Activated CD4-positive, alpha-beta T cell treated with anti-CD3 and anti-CD28 coated beads, Interleukin-2, amount 50 U/mL, for 1 hour (primary cell): ENCODE measurements around the gene LLGL1.

Source experiments
- DNase-seq: peaks from one replicate; pipeline ENCODE4 v3.0.0-alpha.2; 2020

The LLGL1 gene

DNA sequence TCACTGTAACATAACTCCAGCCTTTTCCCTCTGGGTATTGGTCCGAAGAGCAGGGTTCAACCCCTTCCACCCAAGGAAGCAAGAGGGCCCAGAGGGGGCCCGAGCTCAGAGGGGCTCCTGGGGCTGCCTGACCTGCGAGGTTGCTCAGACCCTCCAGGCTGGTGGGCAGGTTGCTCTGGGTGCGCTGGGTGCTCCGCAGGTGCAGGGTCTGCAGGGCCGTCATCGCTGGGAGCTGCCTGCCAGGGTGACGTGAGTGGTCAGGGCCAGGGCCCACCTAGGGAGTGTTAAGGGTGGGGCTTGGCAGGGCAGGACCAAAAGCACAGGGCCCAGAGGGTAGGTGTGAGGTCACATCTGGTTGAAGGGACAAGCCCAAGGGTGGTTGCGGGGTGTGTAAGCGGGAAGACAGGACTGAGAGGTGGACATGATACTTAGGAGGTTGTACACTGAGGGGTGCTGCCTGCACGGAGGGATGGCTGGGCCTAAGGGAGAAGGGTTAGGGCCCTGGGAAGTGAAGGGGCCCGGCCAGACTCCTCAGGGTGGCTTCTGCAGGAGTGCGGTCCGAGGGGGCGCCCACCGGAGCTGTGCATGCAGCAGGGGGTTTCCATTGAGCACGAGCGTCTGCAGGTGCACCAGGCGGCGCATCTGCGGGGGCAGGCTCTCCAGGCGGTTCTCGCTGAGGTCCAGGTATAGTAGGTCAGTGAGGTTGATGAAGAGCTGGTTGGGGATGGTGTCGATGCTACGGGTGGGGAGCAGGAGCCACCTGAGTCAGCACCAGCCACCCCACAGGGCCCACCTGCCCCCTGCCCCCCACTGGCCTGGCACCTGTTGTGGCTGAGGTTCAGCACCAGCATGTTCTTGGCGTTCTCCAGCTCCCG lies 28.7 kb downstream of the LLGL1 start:
- DNase-seq: no peak

DNA sequence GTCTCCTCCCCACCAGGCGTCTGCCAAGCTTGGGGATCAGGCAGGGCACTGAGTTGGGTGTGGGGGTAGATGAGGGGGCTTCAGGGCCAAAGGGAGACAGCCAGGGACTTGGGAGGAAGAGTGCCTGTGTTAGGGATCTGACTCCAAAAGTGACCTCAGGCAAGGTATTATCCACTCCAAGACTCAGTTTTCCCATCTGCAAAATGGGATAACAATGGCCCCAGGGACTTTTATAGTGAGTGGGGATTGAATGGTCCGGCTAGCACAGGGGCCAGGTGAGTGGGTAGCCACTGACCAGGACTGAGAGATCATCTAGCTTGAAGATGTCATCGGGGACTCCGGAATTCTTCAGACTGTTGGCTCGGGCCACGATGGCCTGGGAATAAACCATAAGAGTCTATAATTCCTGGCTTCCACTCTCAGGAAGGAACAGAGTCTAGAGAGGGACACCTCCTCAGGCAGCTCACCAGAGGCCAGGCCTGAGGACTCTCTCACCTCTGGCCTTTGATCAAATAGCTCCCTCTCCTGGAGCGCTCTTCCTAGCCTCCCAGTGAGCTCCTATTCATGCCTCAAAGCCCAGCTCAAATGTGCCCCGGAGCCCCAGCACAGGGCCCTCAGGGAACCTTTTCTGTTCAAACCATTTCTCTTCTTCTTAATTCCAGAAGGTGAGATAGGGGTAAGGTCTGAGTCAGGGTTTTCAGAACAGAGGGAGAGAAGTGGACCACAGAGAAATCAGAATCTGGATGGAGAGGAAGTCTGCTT lies 29.6 kb downstream of the LLGL1 start:
- DNase-seq: no peak

DNA sequence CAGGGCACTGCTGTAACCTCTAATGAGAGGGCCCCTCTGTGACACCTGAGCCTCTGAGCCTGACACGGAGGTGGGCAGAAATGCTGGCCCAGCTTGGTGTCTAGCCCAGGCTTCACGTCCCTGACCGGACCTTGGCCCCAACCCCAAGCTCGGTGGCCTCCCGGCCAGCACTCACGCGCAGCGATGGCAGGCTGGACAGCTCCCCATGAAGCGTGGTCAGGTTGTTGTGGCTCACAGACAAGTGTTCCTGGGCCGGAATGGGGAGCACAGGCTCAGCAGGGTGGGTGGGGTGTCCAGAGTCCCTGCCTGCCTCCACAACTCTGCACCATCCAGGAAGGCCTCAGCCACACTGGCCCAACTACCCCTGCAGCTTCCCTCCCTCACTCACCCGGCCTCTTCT lies 30.9 kb downstream of the LLGL1 start:
- DNase-seq: no peak

DNA sequence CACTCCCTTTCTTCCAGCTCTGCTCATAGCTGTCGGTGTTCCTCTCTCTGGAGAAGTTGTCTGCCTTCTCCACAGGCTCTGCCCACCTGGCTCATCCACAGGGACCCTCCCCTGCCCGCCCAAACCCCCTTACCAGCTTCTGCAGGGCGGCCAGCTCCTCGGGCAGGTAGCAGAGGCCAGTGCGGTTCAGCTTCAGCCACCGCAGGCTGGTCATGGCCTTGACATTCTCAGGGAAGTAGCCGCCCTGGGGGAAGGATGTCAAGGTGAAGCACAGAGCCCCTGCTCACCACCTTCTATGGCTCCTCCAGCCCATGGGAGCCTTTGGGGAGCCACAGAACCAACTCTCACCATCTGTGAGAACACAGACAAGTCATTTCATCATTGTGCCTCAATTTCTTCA lies 31.3 kb downstream of the LLGL1 start:
- DNase-seq: no peak

DNA sequence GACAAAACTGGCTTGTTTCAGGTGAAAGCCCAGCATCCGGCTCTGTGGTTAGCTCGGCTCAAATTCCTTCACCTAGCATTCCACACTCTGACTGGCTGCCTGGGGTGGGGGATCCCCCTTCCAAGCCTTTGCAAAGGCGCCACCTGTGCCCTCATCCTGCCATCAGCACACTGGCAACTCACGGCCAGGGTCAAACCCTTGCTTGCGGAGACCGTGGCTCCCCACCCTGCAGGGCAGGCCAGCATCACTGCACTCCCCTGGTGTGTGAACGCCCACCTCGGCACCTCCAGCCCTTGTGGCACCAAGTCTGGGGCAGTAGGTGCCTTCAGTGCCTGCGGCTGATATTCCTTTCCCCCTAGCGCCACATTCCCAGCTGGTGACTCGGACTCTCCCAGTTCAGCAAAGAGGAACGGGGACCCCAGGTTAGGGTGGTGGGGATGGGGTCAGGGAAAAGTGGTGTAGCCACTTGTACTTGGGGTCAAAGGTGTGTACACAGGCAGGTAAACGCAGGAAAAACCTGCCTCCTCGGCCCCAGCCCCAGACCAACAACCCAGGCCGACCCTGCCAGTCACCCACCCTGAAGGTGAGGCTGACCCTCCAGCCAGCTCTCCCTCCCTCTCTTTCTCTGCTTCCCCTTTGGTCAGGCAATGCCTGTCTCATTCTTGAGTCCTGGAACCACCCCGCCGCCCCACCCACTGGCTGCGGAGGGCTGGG lies 32.0 kb downstream of the LLGL1 start:
- DNase-seq: no peak

DNA sequence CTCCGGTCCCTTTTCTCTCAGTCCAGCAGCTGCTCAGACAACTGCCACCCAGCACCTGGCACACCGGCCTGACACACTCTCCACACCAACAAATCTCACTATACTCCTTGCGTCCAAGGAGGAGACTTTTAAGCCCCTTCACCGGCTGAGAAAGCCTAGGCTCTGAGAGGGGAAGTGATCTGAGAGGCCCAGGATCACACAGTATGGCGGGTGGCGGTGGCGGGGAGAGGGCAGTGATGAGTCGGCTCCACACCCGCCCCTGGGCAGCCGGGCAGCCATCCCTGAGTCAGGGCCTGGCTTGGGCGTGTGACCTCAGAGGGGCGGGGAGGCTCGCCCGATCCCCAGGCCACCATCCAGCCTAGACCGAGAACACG lies 32.5 kb downstream of the LLGL1 start:
- DNase-seq: peak; percentile 33

DNA sequence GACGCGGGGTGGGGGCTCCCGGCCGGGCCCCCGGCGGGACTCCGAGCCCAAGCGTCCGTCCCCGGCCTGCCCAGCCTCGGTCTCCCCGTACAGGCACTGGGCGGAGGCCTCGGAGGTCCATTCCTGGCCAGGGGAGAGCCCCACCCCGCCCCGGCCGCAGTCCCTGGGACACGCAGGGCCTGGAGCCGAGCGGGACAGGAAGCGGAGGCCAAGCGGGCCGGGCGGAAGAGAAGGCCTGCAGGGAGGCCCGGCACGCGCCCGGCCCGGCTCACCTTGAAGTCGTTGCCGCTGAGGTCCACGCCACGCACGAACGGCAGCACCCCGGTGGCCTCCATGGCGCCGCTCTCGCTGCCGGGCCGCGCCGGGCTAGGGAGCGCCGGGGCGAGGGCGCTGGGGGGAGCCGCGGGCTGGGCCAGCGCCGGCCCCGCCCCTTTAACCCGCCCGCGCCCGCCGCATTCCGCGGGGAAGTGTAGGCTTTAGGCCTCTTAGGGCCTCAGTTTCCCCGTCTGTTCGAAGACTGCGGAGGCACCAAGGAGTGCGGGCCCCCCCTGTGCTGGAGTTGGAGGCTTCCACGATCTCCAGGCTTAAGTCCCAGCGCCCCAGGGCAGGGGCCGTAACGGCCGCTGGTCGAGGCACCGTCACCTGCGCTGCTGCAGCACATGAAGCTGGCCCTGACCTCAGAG lies 33.1 kb downstream of the LLGL1 start, which contains the start of gene FLII:
FLII (minus strand) TSS at position 383 of the 683 bp plus-strand sequence; CDS start at position 335, 48 bp downstream.
- peak; percentile 53 for DNase-seq

DNA sequence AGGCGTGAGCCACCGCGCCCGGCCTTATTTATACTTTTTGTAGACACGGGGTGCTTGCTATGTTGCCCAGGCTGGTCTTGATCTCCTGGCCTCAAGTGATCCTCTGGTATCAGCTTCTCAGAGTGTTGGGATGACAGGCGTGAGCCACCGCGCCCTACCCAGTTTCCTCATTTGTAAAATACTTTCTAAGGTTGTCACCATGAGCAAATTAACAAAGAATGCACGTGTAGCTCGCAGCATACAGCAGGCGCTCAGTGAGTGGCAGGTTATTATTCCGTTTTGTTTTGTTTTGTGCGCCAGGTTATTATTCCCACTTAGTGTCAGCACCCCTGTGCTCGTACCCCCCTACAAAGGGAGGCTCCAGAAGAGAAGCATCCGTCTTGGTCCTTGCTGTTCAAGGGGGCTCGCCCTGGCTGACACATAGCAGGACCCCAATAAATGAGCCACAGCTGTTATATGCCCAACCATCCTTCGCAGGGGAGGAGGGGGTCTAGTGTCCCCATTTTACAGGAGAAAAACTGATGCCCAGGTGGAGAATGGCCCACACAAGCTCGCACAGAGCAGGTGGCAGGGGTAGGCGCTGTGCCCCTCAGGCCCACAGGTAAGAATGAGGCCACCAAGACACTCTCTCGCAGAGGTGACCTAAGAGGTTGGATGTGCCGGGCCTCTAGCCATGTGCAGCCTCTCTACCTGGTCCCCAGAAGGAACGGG lies 34.3 kb downstream of the LLGL1 start:
- DNase-seq: no peak

DNA sequence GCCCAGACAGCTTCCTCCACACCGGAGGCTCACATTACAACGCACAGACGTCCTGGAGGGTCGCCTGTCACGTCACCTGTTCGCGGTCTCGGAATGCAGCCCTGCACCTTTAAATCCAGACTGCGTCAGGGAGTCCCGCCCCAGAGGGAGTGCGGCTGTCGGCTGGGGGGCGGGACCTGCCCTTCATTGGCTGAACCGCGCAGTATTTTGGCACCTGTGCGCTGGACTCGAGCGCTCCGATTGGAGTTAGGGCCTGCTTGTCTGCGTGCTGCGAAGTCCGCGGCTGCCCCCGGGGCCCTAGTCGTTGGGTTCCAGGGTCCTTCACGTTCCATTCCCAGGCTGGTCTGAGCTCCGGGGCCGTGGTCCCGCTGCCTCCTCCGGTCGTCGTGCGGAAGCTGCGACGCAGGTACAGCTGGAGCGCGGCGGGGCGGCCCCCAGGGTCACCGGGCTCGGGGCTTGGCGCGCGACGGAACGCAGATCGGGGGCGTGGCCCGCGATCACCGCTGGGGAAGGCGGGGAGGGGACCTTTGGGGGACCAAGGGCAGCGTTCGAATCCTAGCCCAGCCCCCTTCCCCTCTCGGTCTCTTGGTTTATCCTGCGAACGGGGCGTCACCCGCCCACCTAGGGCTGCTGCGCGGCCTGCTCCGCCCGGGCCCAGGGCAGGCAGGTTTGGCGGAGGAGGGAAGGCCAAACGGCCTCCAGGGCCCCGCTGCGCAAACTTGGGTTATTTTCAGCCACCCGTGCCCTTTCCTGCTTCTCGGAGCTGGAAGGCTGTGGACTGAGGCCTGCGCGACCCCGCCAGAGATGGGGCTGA lies 35.1 kb downstream of the LLGL1 start, which contains the start of gene MIEF2:
MIEF2 (plus strand) TSS at position 331 of the 814 bp plus-strand sequence. CDS start 2,059 bp downstream, outside the sequence.
- peak; percentile 91 for DNase-seq

DNA sequence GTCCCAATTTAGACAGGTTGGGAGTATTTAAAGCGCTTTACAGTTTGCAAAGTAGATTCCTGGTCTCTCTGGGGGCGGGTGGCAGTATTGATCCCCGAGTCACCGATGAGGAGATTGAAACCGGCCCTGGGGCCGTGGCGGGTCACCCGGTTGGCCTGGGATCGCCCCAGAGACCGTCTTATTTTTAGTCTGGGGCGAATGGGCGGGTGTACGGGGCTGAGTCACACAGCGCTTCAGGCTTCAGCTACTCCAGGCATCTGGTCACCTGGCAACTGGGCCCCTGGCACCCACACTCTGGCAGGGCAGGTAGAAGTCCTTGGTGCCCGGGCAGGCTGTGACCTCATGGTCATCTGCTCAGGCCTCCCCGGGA lies 35.7 kb downstream of the LLGL1 start:
- DNase-seq: peak; percentile 18

DNA sequence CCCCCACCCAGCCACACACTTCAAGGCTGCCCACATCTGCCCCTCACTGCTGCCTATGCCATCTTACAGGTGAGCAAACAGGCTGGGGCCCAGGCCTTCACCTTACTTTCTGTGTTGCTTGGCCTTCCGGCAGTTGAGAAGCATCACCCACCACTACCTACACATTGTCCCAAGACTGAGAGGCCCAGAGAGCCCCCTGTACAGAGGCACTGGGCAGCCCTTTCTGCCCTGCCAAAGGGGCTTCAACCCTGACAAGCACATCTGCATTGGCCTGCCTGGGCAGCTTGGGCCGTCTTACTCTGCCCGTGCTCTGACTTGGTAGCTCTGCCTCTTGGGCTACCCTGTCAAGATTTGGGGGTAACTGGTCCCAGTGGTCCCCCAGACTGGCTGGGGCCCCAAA lies 36.2 kb downstream of the LLGL1 start:
- DNase-seq: no peak

DNA sequence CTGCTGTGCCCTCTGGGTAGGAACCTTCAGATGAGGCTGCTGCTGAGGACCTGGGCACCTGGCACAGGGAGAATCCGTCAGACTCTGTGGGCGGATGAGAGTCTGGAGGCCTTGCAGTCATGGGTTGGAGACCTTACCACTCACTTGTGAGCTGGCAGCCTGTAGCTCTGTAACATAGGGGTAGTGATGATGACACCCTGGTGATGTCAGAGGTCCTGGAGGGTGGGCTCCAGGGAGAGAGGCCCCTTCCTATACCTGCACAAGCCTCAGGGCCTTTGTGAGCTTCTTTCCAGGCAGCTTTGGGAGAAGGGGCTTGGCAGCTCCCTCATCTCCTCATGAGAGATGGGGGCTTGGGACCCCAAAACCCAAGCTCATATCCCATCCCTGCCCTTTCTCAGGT lies 36.7 kb downstream of the LLGL1 start:
- DNase-seq: no peak

DNA sequence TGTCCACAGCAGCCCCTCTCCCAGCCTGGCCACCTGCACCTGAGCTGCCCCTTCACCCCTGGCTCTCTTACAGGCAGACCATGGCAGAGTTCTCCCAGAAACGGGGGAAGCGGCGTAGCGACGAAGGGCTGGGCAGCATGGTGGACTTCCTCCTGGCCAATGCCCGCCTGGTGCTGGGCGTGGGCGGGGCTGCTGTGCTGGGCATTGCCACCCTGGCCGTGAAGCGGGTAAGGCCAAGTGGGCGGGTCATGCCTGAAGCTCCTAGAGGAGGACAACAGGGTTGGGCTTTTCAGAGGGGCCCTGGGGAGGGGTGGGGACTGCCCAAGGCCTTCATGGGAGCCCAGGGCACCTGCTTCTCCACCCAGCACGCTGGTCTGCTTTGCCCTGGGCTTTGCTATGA lies 37.2 kb downstream of the LLGL1 start:
- DNase-seq: no peak

DNA sequence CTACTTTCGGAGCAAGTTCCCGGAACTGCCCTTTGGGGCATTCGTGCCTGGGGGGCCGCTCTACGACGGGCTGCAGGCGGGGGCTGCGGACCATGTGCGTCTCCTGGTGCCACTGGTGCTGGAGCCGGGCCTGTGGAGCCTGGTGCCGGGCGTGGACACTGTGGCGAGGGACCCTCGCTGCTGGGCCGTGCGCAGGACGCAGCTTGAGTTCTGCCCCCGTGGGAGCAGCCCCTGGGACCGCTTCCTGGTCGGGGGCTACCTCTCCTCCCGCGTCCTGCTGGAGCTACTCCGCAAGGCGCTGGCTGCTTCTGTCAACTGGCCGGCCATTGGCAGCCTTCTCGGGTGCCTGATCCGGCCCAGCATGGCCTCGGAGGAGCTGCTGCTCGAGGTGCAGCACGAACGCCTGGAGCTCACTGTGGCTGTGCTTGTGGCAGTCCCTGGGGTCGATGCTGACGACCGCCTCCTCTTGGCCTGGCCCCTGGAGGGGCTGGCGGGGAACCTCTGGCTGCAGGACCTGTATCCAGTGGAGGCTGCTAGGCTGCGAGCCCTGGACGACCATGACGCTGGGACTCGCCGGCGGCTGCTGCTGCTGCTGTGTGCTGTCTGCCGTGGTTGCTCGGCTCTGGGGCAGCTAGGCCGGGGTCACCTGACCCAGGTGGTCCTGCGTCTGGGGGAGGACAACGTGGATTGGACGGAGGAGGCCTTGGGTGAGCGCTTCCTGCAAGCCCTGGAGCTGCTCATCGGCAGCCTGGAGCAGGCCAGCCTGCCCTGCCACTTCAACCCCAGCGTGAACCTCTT lies 38.6 kb downstream of the LLGL1 start:
- no peak for DNase-seq

DNA sequence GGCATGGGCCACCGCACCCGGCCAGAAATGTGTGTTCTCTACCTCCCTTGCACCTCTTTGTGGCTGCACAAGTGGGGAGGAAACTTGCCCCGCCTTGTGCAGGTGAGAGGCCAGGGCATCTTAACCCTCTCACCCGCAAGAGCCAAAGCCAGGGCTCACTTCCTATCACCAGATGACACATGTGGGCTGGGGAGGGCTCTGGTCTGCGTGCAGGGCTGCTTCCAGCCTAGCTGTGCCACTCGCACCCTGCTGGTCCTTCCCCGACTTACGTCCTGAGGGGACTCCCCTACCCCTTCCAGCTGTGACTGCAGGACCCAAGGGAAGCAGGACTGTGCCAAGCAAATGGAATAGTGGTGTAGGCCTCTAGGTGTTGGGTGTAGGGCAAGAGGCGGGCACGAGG lies 41.9 kb downstream of the LLGL1 start:
- DNase-seq: no peak

DNA sequence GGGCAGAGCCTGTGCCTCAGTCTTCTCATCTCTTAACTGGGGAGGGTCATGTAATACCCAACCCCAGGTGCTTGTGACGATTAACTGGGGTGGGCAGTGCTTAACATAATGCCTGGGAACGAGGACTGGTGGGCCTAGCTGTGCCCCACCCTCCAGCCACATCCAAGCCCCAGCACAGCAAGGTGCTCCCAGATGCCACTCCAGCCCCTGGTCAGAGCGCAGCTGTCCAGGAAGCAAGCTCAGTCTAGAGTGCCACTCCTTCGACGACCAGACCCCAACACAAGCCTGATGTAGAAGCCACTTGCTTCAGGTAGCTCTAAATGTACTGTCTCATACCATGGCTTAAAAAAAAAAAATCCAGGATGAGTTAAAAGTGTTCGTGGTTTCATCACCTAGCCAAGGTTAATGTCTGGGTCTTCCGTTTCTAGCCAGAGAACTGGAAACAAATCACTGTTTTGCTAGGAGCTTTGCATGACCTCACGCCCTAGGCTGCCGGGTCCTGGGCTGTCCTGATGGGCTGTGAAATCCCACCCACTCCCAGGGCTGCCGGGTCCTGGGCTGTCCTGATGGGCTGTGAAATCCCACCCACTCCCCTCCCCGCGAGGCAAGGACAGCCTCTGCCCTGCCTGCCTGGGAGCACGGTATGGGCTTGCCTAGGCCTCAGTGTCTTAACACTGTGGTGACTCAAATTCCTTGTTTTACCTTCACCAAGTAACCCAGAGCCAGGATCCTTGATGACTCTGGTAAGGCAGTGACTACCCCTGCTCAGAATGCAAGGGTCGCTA lies 42.7 kb downstream of the LLGL1 start:
- DNase-seq: no peak

DNA sequence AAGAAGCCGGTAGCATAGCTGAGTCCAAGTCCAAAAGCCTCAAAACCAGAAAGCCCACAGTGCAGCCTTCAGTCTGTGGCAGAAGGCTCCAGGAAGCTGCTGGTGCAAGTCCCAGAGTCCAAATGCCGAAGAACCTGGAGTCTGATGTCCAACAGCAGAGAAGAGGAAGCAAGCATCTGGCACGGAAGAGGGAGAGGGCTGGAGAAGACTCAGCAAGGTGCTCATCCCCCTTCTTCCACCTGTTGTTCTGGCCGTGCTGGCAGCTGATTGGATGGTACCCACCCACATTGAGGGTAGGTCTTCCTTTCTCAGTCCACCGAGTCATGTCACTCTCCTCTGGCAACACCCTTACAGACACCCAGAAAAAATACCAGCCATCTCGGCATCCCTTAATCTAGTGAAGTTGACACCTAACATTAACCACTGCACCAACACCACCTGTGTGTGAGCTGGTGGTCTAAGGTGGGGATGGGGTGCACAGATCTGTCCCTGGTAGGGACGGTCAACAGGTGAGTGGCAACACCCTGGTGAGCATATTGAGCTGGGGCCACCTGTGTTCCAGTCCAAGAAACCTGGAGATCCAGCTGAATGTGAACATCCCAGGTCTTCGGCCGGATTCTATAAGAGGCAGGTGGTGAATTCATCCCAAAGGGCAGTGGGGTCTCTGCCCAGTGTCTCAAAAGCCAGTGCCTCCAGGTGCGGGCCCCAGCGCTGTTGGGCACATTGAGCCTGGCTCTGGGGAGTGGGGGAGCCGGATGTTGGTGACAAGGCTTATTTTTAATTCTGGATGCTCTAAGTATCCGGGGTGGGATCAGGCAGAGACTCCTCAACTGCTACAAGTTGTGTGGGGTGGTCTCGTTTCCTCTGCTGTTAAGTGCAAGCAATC lies 44.9 kb downstream of the LLGL1 start:
- no peak for DNase-seq

DNA sequence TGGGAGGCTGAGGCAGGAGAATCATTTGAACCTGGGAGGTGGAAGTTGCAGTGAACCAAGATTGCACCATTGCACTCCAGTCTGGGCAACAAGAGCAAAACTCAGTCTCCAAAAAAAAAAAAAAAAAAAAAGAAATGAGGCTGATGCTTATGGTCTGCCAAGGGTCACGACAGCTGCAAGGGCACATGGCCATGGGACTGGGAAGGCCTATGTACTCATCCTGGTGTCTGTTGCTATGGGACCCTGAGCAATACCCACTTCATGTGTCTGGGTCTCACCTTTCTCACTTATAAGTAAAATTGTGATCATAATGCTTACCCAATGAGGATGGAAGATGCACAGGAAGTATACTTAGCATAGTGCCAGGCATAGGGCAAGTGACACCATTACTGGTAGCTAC lies 51.6 kb downstream of the LLGL1 start:
- DNase-seq: no peak
